ENCODE data around the gene KDM4B. TPM values are rescaled to one million over a fixed set of nuclear protein-coding genes. Genes with fewer than 3 reads are reported as not detected.
A peak's percentile ranks its signal among the peaks of the same experiment; 100 is the strongest.

Gene KDM4B
- polyA plus RNA-seq, 3 donors = 20.1 to 31.7 (median 26.5) TPM

DNA sequence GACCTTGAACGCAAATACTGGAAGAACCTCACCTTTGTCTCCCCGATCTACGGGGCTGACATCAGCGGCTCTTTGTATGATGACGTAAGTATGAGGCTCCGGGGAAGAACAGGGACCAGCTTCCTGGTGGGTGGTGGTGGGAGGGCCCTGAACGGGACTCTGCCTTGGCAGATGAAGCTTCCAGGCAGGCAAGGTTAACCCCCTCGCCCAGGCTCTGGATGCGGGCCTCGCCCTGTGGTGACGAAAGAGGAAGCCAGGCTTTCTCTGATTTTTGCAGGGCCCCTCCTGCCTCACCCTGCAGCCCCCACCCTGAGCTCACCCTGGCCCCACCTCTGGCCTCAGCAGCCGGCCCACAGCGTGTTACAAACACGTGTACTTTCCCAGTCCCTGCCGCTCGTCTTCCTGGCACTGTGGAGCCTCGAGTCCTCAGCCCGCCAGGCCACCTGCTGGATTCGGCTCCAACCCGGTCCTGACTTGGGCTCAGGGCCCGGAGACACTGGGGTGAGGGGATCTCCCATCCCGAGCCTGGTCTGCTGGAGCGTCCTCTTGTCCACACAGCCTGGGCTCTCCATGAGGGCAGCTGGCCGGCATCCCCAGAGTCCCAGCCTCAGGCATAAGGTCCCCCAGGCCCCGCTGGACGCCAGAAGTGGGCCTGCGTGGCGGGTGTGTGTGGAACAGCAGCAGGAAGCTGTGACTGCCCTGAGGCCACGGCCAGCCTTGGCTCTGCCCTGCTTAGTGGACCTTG, 72.4 kb downstream of the KDM4B start:
- no peak for DNase-seq (ENCODE audit: extremely low read depth in 1 of 11, low read depth in 9 of 11, low spot score in 4 of 11)

- DNase-seq (ENCODE audit: extremely low read depth in 1 of 11, low read depth in 9 of 11, low spot score in 4 of 11) = no peak
These were observed 72.9 kb downstream of the KDM4B start for GRCh38 chr19:5041913-5042187.

- no peak for DNase-seq (ENCODE audit: extremely low read depth in 1 of 11, low read depth in 9 of 11, low spot score in 4 of 11)
These were observed 73.6 kb downstream of the KDM4B start for GRCh38 chr19:5042556-5042955.

DNA sequence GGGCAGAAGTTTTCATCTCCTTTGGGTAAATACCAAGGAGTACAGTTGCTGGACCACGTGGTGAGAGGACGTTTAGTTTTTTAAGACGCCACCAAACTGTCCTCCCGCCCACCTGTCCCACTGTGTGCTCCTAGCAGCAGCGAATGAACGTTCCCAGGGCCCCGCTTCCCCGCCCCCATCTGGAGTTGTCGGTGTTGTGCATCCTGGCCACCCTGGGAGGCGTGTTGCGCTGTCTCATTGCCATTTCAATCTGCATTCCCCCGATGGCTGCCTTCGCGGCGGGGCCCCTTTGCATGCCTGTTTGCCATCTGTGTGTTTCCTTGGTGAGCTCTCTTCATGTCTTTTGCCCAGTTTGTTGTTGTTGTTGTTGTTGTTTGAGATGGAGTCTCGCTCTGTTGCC, 76.1 kb downstream of the KDM4B start:
- DNase-seq (ENCODE audit: extremely low read depth in 1 of 11, low read depth in 9 of 11, low spot score in 4 of 11) = no peak

- DNase-seq (ENCODE audit: extremely low read depth in 1 of 11, low read depth in 9 of 11, low spot score in 4 of 11) = no peak
These were observed 77.0 kb downstream of the KDM4B start for GRCh38 chr19:5045956-5046338.

GRCh38 chr19:5046339-5047039, 77.6 kb downstream of the KDM4B start:
- DNase-seq (ENCODE audit: extremely low read depth in 1 of 11, low read depth in 9 of 11, low spot score in 4 of 11) = no peak

- DNase-seq (ENCODE audit: extremely low read depth in 1 of 11, low read depth in 9 of 11, low spot score in 4 of 11) = no peak
These were observed 78.5 kb downstream of the KDM4B start for GRCh38 chr19:5047251-5047935.

- DNase-seq (ENCODE audit: extremely low read depth in 1 of 11, low read depth in 9 of 11, low spot score in 4 of 11) = peak in 7 of 11 donors; percentile 55 to 75 (median 64)
These were observed 79.3 kb downstream of the KDM4B start for GRCh38 chr19:5048091-5048726.

- no peak for DNase-seq (ENCODE audit: extremely low read depth in 1 of 11, low read depth in 9 of 11, low spot score in 4 of 11)
These were observed 80.0 kb downstream of the KDM4B start for GRCh38 chr19:5048727-5049553.

- DNase-seq (ENCODE audit: extremely low read depth in 1 of 11, low read depth in 9 of 11, low spot score in 4 of 11) = no peak
These were observed 80.6 kb downstream of the KDM4B start for GRCh38 chr19:5049561-5049960.

- no peak for DNase-seq (ENCODE audit: extremely low read depth in 1 of 11, low read depth in 9 of 11, low spot score in 4 of 11)
These were observed 81.2 kb downstream of the KDM4B start for GRCh38 chr19:5050067-5050656.

DNA sequence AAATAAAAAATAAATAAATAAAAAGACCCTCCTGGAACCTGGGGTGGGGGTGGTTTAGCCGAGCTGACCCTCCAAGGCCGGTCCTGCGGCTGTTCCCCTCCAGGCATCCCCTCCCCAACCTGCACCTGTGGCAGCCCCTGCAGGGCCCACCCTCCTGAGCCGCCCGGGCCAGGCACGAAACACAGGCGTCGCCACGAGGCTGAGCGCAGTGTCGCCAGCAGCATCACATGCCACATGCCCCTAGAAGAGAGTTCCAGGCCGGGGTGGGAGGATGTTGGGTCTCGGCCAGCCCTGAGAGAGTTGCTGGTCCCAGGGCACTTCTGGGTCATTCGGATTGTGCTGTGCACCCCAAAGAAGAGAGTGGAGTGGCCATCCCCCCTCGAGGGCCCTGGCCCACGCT, 82.0 kb downstream of the KDM4B start:
- no peak for DNase-seq (ENCODE audit: extremely low read depth in 1 of 11, low read depth in 9 of 11, low spot score in 4 of 11)

- no peak for DNase-seq (ENCODE audit: extremely low read depth in 1 of 11, low read depth in 9 of 11, low spot score in 4 of 11)
These were observed 82.7 kb downstream of the KDM4B start for GRCh38 chr19:5051619-5052018.

- DNase-seq (ENCODE audit: extremely low read depth in 1 of 11, low read depth in 9 of 11, low spot score in 4 of 11) = no peak
These were observed 83.6 kb downstream of the KDM4B start for GRCh38 chr19:5052515-5052914.

DNA sequence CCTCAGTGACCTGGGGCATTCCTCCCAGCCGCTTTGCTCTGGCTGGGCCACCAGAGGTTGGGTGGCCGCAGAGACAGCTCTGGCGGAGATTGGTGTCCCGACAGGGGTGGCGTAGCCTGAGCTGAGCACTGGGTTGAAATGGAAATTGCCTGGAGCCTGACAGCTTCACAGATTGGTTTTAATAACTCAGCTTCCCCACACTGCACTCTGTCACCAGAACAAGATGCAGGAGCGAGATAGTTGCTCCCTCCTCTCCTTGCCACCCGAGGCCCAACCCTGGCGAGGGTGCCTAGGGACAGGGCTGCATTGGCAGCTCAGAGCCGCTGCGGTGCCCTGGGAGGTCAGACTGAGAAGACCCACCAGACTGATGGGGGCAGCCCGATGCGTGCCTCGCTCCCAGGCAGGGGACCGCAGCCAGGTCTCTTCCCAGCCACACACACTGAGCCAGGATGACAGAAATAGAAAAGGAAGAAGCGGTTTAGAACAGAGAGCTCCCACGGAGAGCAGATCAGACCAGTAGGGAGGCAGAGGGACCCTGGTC, 84.1 kb downstream of the KDM4B start:
- no peak for DNase-seq (ENCODE audit: extremely low read depth in 1 of 11, low read depth in 9 of 11, low spot score in 4 of 11)

- no peak for DNase-seq (ENCODE audit: extremely low read depth in 1 of 11, low read depth in 9 of 11, low spot score in 4 of 11)
These were observed 84.7 kb downstream of the KDM4B start for GRCh38 chr19:5053661-5054060.

- no peak for DNase-seq (ENCODE audit: extremely low read depth in 1 of 11, low read depth in 9 of 11, low spot score in 4 of 11)
These were observed 85.9 kb downstream of the KDM4B start for GRCh38 chr19:5054551-5055456.

DNA sequence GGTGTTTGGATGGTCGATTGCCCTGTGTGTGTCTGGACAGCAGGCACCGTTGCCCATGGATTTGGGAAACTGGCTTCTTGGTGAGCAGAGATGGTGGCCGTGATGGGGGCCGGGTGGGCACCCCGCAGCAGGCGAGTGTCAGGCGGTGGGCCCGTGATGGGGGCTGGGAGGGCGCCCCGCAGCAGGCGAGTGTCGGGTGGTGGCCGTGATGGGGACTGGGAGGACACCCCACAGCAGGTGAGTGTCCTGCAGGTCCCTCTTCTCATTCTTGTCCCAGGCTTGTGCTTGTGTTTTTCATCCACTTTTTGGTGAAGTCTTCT, 86.5 kb downstream of the KDM4B start:
- no peak for DNase-seq (ENCODE audit: extremely low read depth in 1 of 11, low read depth in 9 of 11, low spot score in 4 of 11)

All from renal cortex interstitium (tissue), 11 donors.